SKM-1 (cell line): ENCODE measurements around the gene PSD4.

Source experiments
- DNase-seq: peaks from one replicate; lab custom pipeline; 2025; ENCODE audit not compliant: unreplicated experiment; lab: John Stamatoyannopoulos, UW

PSD4 gene

GRCh38 chr2:113173542-113174375 is at the start of gene PSD4:
Gene PSD4 (plus strand): TSS chr2:113173971. CDS start chr2:113182457, 8,486 bp downstream.
- peak; percentile 85 for DNase-seq

GRCh38 chr2:113124181-113124961 is 49.4 kb upstream of the PSD4 start:
- peak; percentile 37 for DNase-seq

- no peak for DNase-seq
Observed at GRCh38 chr2:113124984-113125855, 48.6 kb upstream of the PSD4 start.

DNA sequence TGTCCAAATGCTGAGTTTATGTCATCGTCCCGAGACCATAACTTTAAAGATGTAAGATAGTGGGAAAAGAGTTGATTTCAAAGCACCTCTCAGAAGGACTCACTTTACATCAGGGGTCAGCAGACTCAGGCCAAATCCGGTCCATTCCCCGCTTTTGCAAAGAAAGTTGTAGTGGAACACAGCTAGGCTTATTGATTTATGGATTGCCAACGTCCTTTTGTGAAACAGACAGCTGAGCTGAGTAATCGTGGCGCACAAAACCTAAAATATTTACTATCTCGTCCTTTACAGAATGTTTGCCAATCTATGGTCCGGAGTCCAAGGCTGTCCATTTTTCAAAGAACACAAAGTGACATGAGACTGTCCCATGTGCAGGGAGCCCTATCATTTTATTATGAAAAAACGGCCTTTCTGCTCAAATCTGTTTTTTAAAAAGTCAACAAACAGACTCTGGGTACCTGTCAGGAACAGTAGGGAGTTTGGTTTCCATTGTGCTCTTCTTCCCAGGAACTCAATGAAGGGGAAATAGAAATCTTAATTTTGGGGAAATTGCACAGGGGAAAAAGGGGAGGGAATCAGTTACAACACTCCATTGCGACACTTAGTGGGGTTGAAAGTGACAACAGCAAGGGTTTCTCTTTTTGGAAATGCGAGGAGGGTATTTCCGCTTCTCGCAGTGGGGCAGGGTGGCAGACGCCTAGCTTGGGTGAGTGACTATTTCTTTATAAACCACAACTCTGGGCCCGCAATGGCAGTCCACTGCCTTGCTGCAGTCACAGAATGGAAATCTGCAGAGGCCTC is 46.7 kb upstream of the PSD4 start, which contains the start of gene IL1RN:
IL1RN (plus strand) TSS at position 754 of the 801 bp plus-strand sequence; CDS start at position 781, 27 bp downstream.
- DNase-seq, result peak; percentile 90

DNA sequence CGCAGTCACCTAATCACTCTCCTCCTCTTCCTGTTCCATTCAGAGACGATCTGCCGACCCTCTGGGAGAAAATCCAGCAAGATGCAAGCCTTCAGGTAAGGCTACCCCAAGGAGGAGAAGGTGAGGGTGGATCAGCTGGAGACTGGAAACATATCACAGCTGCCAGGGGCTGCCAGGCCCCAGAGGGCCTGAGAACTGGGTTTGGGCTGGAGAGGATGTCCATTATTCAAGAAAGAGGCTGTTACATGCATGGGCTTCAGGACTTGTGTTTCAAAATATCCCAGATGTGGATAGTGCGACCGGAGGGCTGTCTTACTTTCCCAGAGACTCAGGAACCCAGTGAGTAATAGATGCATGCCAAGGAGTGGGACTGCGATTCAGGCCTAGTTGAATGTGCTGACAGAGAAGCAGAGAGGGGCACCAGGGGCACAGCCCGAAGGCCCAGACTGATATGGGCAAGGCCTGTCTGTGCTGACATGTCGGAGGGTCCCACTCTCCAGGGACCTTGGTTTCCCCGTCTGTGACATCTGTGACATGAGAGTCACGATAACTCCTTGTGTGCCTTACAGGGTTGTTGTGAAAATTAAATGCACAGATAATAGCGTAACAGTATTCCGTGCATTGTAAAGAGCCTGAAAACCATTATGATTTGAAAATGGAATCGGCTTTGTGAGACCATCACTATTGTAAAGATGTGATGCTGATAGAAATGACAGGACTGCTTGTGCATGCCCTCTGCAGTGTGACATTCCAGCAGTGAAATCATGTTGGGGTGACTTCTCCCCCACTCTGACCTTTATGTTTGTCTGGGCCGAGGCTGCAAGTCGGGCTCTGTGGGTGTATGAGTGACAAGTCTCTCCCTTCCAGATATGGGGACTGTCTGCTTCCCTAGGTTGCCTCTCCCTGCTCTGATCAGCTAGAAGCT is 45.9 kb upstream of the PSD4 start:
- DNase-seq, result no peak

- DNase-seq, result no peak
Observed at GRCh38 chr2:113129519-113130078, 44.2 kb upstream of the PSD4 start.

DNA sequence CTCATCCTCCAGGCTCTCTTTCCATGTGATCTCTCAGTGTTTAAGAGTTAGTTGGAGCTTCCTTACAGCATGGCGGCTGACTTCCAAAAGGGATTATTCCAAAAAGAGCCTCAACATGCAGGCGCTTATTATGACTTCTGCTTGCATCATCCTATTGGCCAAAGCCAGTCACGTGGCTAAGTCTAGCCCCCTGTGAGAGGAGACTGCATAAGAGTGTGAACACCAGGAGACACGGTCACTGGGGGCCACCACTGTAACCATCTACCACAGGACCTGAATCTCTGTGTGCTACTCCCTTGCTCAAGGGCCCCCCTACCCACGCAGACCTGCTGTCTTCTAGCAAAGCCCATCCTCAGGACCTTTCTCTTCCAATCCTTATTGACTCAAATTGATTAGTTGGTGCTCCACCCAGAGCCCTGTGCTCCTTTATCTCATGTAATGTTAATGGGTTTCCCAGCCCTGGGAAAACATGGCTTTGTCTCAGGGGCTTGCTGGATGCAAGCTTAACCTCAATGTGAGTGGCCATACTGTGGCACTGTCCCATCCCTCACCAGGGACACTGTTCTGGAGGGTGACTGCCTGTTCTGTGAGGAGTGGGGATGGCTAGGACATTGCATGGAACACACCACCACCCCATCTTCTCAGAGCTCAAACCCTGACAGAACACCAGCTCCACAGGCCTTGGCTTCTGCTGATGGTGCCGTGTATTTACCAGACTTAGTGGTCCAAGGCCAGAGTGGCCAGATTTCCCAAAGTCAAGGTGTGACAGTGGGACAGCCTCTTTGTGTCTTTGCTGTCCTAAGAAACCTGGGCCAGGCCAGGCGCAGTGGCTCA is 42.2 kb upstream of the PSD4 start:
- no peak for DNase-seq

GRCh38 chr2:113132414-113133021 is 41.3 kb upstream of the PSD4 start:
- DNase-seq, result no peak

DNA sequence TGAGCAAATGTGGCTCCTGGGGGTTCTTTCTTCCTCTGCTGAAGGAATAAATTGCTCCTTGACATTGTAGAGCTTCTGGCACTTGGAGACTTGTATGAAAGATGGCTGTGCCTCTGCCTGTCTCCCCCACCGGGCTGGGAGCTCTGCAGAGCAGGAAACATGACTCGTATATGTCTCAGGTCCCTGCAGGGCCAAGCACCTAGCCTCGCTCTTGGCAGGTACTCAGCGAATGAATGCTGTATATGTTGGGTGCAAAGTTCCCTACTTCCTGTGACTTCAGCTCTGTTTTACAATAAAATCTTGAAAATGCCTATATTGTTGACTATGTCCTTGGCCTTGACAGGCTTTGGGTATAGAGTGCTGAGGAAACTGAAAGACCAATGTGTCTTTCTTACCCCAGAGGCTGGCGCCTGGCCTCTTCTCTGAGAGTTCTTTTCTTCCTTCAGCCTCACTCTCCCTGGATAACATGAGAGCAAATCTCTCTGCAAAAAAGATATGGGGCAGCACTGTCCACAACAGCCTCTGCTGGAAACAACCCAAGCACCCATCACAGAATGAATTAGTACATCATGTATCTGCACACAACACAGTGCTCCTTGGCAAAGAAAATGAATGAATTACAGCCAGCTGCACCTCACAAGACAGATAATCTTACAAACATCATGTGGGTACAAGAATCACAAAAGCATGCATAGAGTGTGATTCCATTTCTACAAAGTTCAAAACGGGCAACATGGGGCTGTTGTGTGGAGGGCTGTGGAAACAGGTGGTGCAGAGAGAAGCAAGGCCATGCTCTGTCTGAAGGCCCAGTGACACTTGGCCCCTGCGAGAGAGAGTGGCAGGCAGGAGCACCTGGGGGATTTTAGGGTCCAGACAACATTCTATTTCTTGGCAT is 39.8 kb upstream of the PSD4 start:
- no peak for DNase-seq

DNA sequence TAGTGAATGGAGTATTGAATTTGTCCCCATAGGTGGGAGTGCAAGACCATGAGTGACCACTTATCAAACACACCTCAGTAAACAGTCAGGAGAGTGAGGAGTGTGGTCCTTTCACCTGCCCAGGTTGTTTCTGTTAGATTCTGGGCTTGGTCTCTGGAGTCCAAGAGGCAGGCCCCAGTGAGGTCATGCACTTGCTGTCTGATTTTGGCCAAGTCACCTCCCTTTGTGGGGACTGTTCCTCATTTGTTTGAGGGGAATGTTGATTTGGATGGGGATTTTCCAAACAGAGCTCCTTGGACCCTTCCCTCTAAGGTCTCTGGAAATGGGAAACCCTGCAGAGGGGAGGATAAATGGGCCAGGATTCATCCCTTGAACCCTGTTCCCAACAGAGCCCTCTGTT is 39.1 kb upstream of the PSD4 start:
- DNase-seq, result no peak

DNA sequence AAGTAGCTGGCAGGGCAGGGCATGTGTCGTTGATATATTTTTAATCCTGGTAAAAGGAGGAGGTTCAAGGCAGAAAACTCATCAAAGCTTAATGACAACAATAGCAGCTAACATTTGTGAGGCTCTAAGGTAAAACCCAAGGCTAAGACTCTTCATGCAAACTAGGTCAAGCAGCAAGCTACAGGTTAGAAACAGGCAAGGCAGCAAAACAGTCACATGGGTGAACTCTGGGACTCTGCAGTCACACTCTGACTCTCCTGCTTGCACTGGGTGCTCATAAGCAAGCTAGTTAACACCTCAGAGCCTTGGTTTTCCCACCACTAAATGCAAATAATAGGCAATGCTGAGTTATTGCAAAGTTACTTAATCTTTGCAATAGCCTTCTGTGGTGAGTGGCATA is 38.5 kb upstream of the PSD4 start:
- no peak for DNase-seq

DNA sequence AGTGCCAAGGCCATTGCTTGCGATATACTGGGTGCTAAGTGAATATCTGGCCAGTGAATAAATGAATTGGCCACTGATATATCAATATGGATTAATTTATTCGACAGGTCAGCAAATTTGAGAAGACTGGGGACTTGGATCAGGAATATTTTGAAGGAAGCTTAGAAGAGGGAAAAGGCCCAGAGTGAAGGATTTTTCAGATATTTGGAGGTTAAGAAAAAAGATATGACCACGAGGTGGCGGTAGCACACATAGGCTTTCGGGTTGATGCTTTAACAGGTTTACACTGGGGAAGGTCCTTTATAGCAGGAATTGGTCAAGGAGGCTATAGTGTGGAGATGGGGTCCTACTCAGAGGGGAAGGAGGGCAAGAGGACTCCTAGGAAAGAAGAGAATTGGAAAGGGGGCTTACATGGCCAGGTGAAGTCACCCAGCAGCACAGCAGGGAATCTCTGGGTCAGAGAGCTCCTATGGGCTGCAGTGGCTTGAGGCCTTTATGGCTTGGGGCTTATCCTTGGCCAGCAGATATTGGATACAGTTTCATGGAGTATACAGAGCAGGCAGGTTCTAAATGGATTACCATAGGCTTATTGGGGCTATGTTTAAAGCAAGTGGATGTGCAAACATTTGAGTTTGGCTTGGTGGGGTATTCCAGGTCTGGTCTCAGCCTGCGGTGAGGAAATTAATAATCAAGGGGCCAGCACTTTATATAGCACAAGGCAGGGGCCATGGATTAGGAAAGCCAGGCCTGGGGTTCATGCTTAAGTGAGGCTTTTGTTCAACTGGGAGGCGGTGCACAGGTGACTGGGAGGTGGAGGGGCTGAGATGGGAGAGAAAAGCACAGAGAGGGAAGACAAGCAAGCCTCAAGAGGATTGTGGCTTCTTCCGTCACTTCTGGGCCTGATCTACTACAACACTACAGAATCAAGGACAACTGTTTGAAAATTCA is 36.7 kb upstream of the PSD4 start:
- DNase-seq, result peak; percentile 51

DNA sequence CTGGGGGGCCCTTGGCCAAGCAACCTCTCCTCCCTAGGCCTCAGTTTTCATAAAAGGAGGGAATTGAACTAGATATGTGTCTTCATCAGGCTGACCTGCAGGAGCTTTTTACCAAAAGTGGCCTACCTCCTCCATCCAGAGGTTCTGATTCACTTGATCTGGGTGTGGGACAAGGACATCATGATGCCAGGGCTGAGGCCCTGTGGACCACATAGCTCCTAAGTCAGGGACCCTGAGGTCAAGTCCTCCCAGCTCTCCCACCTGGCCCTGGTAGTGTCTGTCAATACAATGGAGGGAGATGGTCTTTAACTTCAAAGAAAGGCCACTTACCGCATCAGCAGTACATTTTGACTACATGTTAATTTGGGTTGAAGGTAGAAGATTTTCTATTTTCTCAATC is 35.9 kb upstream of the PSD4 start:
- no peak for DNase-seq

DNA sequence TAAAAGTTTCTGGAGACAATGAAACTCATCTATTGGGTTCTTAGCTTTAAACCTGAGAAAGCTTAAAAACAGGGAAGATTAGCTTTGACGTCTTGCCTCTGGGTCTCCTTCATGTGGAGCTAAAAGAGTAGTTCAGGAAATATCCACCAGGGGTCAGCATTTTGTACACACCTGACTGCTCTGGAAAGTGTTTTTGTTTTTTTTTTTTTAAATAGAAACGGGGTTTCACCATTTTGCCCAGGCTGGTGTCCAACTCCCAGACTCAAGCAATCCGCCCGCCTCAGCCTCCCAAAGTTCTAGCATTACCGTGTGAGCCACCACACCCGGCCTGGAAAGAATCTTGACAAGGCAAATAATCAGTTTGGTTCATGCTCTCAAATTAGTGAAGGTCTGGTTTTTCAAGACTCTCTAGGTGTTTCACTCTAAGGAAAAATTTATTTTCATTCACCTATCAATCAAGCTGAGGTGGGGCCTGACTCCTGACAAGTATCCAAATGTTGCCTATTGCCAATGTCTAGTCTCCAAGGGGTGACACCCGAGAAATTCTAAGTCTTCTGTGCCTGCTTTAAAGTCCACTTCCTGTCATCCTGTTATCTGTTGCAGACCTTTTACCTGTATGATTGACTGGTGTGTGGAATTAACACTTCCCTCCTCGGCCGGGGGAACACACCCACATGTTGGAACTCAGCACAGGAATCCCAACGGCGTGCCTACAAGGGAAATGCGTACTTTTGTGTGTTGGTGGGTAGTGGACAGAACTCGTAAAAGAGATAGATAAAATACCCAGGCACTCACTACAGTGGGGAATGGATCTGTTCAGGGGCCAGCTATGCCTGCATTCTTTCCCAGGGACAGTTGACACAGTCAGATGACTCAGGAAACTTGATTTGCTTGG is 35.1 kb upstream of the PSD4 start:
- peak; percentile 36 for DNase-seq
